ENCODE data around the gene FKBP2.

The FKBP2 gene

GRCh38 chr11:64246871-64247728, 6.2 kb downstream of the FKBP2 start, which contains the start of gene PPP1R14B:
Gene PPP1R14B, minus strand, starts transcription at chr11:64246943. Its CDS starts 270 bp downstream, at chr11:64246673.
- H3K36me3 ChIP-seq (ENCODE audit: insufficient read depth, low read length): peaks cover 4% of the 10 kb centered on the region; the same call in 1 of the 2 replicates
- DNase-seq (ENCODE audit: low read depth, low spot score): no peak
- peak within 1 kb of the TSS; percentile 87 for H3K27ac ChIP-seq
- no peaks in the 10 kb centered on the region for H3K9me3 ChIP-seq (ENCODE audit: low read depth, low read length)
- peak; percentile 59; the same call in 1 of the 2 replicates for TF ChIP-seq POLR2AphosphoS5 (IDR thresholded peaks at IDR 0.05; ENCODE audit: borderline replicate concordance, low read depth, low read length)
- no peak for TF ChIP-seq FOXP2 (optimal IDR thresholded peaks at IDR 0.05; ENCODE audit: control extremely low read depth, extremely low read length, insufficient read depth)
- H3K4me3 ChIP-seq: peak within 1 kb of the TSS; percentile 99
- H3K9ac ChIP-seq (ENCODE audit: insufficient read length): peak within 1 kb of the TSS; percentile 92

GRCh38 chr11:64247729-64248531, 7.0 kb downstream of the FKBP2 start:
- TF ChIP-seq EZH2 (IDR thresholded peaks at IDR 0.05) (no peak), FOXP2 (optimal IDR thresholded peaks at IDR 0.05; ENCODE audit: control extremely low read depth, extremely low read length, insufficient read depth) (no peak), POLR2AphosphoS5 (IDR thresholded peaks at IDR 0.05; ENCODE audit: borderline replicate concordance, low read depth, low read length) (no peak; the same call in 1 of the 2 replicates)
- H3K36me3 ChIP-seq (ENCODE audit: insufficient read depth, low read length): peaks cover 4% of the 10 kb centered on the region; the same call in 1 of the 2 replicates
- peak overlapping the region; percentile 86 for H3K27ac ChIP-seq
- DNase-seq (ENCODE audit: low read depth, low spot score): no peak
- no peaks in the 10 kb centered on the region for H3K9me3 ChIP-seq (ENCODE audit: low read depth, low read length)
- H3K9ac ChIP-seq (ENCODE audit: insufficient read length): peak overlapping the region; percentile 37
- H3K4me3 ChIP-seq: no peak overlapping the region

DNA sequence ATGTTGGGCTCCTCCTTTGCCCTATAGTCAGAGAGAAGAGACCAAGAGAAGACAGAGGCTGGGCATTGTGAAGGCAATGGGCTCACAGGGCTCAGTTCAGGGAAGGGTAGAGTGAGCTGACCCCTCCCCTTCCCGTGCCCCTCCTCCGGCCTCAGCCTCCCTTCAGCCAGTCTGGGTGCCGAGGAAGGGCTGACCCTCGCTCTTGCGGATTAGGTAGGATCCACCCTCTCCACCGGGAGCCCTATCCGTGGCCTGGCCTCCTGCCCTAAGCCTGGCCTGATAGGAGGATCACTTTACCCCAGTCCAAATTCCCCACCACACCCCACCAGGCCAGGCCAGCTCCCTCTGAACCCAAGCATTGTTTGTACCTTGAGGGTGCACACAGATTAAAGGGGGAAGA, 7.7 kb downstream of the FKBP2 start:
- Histone ChIP-seq H3K27ac (peak overlapping the region; percentile 86; the same call in 1 of the 2 replicates), H3K36me3 (ENCODE audit: insufficient read depth, low read length) (peaks cover 4% of the 10 kb centered on the region; the same call in 1 of the 2 replicates), H3K4me3 (no peak overlapping the region), H3K9ac (ENCODE audit: insufficient read length) (no peak overlapping the region), H3K9me3 (ENCODE audit: low read depth, low read length) (no peaks in the 10 kb centered on the region)
- DNase-seq (ENCODE audit: low read depth, low spot score): no peak
- TF ChIP-seq POLR2AphosphoS5 (IDR thresholded peaks at IDR 0.05; ENCODE audit: borderline replicate concordance, low read depth, low read length): no peak
- no peak for TF ChIP-seq FOXP2 (optimal IDR thresholded peaks at IDR 0.05; ENCODE audit: control extremely low read depth, extremely low read length, insufficient read depth)
- TF ChIP-seq EZH2 (IDR thresholded peaks at IDR 0.05): no peak

DNA sequence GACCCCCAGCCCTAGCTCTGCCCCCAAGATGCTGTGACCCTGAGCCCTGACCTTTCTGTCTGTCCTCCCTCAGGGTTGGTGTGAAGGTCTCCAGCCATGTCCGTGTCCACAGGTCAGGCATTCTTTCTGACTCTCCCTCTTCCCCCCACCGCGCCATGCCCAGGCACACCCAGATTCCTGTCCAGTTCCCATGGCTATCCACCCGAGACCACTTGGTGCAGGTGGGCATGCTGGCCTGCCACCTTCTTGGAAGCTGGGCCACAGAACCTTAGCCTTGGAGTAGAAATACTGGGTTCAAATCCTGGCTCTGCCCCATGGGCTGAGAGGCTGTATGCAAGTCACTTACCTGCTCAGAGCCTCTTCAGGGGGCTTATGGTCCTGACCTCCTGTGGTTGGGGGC, 8.1 kb downstream of the FKBP2 start:
- Histone ChIP-seq H3K36me3 (ENCODE audit: insufficient read depth, low read length) (peaks cover 3% of the 10 kb centered on the region; the same call in 1 of the 2 replicates), H3K9ac (ENCODE audit: insufficient read length) (no peak overlapping the region), H3K9me3 (ENCODE audit: low read depth, low read length) (no peaks in the 10 kb centered on the region), H3K27ac (no peak overlapping the region), H3K4me3 (no peak overlapping the region)
- TF ChIP-seq POLR2AphosphoS5 (IDR thresholded peaks at IDR 0.05; ENCODE audit: borderline replicate concordance, low read depth, low read length): no peak
- no peak for TF ChIP-seq EZH2 (IDR thresholded peaks at IDR 0.05)
- TF ChIP-seq FOXP2 (optimal IDR thresholded peaks at IDR 0.05; ENCODE audit: control extremely low read depth, extremely low read length, insufficient read depth): no peak
- DNase-seq (ENCODE audit: low read depth, low spot score): no peak

GRCh38 chr11:64249563-64250414, 8.9 kb downstream of the FKBP2 start:
- Histone ChIP-seq H3K4me3 (no peak overlapping the region), H3K27ac (no peak overlapping the region), H3K36me3 (ENCODE audit: insufficient read depth, low read length) (no peaks in the 10 kb centered on the region; the same call in 1 of the 2 replicates), H3K9me3 (ENCODE audit: low read depth, low read length) (no peaks in the 10 kb centered on the region), H3K9ac (ENCODE audit: insufficient read length) (no peak overlapping the region)
- TF ChIP-seq FOXP2 (optimal IDR thresholded peaks at IDR 0.05; ENCODE audit: control extremely low read depth, extremely low read length, insufficient read depth) (no peak), EZH2 (IDR thresholded peaks at IDR 0.05) (no peak), POLR2AphosphoS5 (IDR thresholded peaks at IDR 0.05; ENCODE audit: borderline replicate concordance, low read depth, low read length) (no peak)
- DNase-seq (ENCODE audit: low read depth, low spot score): no peak

- TF ChIP-seq POLR2AphosphoS5 (IDR thresholded peaks at IDR 0.05; ENCODE audit: borderline replicate concordance, low read depth, low read length) (no peak), EZH2 (IDR thresholded peaks at IDR 0.05) (no peak), FOXP2 (optimal IDR thresholded peaks at IDR 0.05; ENCODE audit: control extremely low read depth, extremely low read length, insufficient read depth) (no peak)
- no peak for DNase-seq (ENCODE audit: low read depth, low spot score)
- Histone ChIP-seq H3K4me3 (peak overlapping the region; percentile 94), H3K36me3 (ENCODE audit: insufficient read depth, low read length) (peaks cover 4% of the 10 kb centered on the region; the same call in 1 of the 2 replicates), H3K27ac (no peak overlapping the region), H3K9me3 (ENCODE audit: low read depth, low read length) (no peaks in the 10 kb centered on the region), H3K9ac (ENCODE audit: insufficient read length) (peak overlapping the region; percentile 74)
These were observed 9.6 kb downstream of the FKBP2 start for GRCh38 chr11:64250415-64251015.

DNA sequence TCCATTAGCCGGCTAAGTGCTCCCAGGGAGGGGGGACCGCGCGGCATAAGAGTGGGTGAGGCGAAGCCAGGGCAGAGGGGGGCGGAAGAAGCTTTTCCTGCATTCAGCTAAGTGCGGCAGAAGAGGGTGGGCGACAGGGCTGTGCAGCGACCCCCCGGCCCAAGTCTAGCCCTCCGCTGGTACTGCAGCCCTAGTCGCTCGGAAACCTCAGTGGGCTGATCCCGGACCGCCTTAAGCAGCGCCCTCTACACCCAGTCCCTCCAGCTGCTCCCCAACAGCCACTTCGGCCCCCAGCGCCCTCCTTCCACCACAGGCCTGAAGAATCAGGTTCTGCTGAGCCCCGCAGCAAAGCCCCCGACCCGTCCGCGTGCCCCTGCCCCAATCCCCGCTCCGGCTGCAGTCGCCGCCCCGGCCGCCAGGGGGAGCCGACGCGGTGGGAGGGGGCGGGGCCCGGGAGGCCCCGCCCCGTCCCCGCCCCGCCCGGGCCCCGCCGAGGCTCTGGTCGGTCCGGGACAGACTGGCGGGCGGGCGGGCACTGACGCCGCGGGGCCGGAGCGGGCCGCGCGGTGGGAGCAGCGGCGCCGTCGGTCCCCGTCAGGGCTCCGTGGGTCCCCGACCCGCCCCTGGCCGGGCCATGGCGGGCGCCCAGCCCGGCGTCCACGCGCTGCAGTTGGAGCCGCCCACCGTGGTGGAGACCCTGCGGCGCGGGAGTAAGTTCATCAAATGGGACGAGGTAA, 10.3 kb downstream of the FKBP2 start, which contains the start of gene PLCB3:
PLCB3 (plus strand) TSS at position 515 of the 737 bp plus-strand sequence; CDS start at position 635, 120 bp downstream.
- TF ChIP-seq FOXP2 (optimal IDR thresholded peaks at IDR 0.05; ENCODE audit: control extremely low read depth, extremely low read length, insufficient read depth) (no peak), EZH2 (IDR thresholded peaks at IDR 0.05) (no peak), POLR2AphosphoS5 (IDR thresholded peaks at IDR 0.05; ENCODE audit: borderline replicate concordance, low read depth, low read length) (peak; percentile 64; the same call in 1 of the 2 replicates)
- no peak within 1 kb of the TSS for H3K27ac ChIP-seq
- DNase-seq (ENCODE audit: low read depth, low spot score): no peak
- no peaks in the 10 kb centered on the region for H3K9me3 ChIP-seq (ENCODE audit: low read depth, low read length)
- peak within 1 kb of the TSS; percentile 94 for H3K4me3 ChIP-seq
- peak within 1 kb of the TSS; percentile 83 for H3K9ac ChIP-seq (ENCODE audit: insufficient read length)
- peaks cover 10% of the 10 kb centered on the region; the same call in 1 of the 2 replicates for H3K36me3 ChIP-seq (ENCODE audit: insufficient read depth, low read length)

All from SK-N-MC (cell line).